Activated CD4-positive, alpha-beta memory T cell treated with anti-CD3 and anti-CD28 coated beads for 36 hours (primary cell): Measurements from ENCODE around the gene RHBDL1. TPM values are rescaled to one million over a fixed set of nuclear protein-coding genes. Genes with fewer than 3 reads are reported as not detected.

ENCODE experiments used
- CTCF ChIA-PET: fragments of 350-600 bp; sonication (Branson Sonifier 250); formaldehyde crosslinking; loops from one replicate; lab custom pipeline; 2021; ENCODE audit warnings: antibody characterized with exemption, inconsistent platforms; lab: Charles Lee
- POLR2A ChIA-PET: fragments of 350-600 bp; sonication (Branson Sonifier 250); formaldehyde crosslinking; loops from one replicate; lab custom pipeline; 2021; ENCODE audit warnings: antibody characterized with exemption; lab: Charles Lee
- DNase-seq: peaks from one replicate; pipeline ENCODE4 v3.0.0-alpha.2; 2020
- H3K27ac Mint-ChIP-seq: one replicate; pipeline ENCODE4 v1.8.0; 2021; ENCODE audit warnings: mixed read lengths
- H3K27me3 Mint-ChIP-seq: one replicate; pipeline ENCODE4 v1.8.0; 2021; ENCODE audit warnings: mixed read lengths
- H3K36me3 Mint-ChIP-seq: one replicate; pipeline ENCODE4 v1.8.0; 2021; ENCODE audit warnings: mixed read lengths
- H3K4me1 Mint-ChIP-seq: one replicate; pipeline ENCODE4 v1.8.0; 2021; ENCODE audit warnings: low read depth, mixed read lengths
- H3K4me3 Mint-ChIP-seq: one replicate; pipeline ENCODE4 v1.8.0; 2021; ENCODE audit warnings: mild to moderate bottlenecking, mixed read lengths
- H3K9me3 Mint-ChIP-seq: one replicate; pipeline ENCODE4 v1.8.0; 2021; ENCODE audit warnings: mixed read lengths
- intact Hi-C: fragments of 100-400 bp; cut with micrococcal nuclease; formaldehyde crosslinking; loops from one replicate; pipeline ENCODE4 v1.15.1; 2023
- total RNA-seq, 2 experiments: library from RNA; stranded (reverse); gene quantifications; one replicate each; pipeline ENCODE4 v1.2.3, GENCODE V29; 2021

RHBDL1 gene
- total RNA-seq, 2 experiments from 2014 or later, result 0.57 to 0.82 TPM

DNA sequence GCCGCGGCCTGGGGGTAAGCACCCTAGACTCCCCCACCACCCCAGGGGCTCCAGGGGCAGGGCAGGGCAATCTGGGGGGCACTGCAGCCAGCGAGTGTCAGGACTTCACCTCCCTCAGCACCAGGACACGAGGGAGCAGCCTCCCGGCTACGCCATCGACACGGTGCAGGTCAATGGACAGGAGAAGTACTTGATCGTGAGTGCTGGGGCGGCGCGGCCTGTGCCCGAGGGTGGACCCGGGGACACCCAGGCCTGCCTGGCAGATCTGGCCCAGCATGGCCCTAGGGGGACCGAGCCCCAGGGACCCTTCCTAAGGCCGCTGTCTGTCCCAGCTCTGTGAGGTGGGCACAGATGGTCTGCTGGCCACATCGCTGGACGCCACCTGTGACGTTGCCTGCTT is 3.1 kb upstream of the RHBDL1 start:
- Mint-ChIP-seq H3K9me3 (no peaks in the 10 kb centered on the region), H3K27me3 (no peaks in the 10 kb centered on the region), H3K27ac (no peak overlapping the region), H3K4me1 (peaks cover 15% of the 10 kb centered on the region), H3K36me3 (peaks cover 12% of the 10 kb centered on the region), H3K4me3 (no peak overlapping the region)
- POLR2A ChIA-PET, result no interaction called here
- intact Hi-C loops, result no loop called here
- CTCF ChIA-PET, result no interaction called here
- no peak for DNase-seq

DNA sequence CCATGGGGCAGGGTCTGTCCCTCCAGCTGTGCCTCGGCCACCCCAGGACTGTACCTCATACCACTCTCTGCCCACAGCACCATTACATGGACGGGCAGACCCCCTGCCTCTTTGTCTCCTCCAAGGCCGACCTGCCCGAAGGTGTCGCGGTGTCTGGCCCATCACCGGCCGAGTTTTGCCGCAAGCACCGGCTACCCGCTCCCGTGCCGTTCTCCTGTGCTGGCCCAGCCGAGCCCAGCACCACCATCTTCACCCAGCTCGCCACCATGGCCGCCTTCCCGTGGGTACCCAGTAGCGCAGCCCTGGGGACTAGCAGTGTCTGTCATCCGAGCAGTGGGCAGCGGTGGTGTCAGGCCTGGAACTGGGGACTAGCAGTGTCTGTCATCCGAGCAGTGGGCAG is 2.6 kb upstream of the RHBDL1 start:
- POLR2A ChIA-PET, result no interaction called here

DNA sequence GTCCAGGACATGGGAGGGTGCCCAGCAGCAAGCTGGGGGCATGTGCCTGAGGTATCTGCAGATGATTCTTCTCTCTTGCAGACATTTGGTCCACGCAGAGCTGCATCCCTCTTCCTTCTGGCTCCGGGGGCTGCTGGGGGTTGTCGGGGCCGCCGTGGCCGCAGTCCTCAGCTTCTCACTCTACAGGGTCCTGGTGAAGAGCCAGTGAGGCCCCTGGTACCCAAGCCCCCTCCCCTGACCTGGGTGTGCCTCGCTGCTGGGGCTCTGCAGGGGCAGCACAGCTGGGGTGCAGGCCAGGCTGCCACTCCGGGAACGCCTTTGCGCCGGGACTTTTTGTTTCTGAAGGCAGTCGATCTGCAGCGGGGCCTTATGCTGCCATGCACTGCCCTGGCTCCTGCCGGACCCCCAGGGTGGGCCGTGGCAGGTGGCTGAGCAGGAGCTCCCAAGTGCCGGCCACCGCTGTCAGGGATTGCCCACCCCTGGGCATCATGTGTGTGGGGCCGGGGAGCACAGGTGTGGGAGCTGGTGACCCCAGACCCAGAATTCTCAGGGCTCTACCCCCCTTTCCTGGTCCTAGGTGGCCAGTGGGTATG is 2.0 kb upstream of the RHBDL1 start:
- CTCF ChIA-PET, result no interaction called here
- peaks cover 10% of the 10 kb centered on the region for H3K4me1 Mint-ChIP-seq
- intact Hi-C loops, result no loop called here
- no peak for DNase-seq
- POLR2A ChIA-PET, result no interaction called here
- peaks cover 12% of the 10 kb centered on the region for H3K36me3 Mint-ChIP-seq
- no peaks in the 10 kb centered on the region for H3K27me3 Mint-ChIP-seq
- H3K27ac Mint-ChIP-seq, result no peak overlapping the region
- H3K9me3 Mint-ChIP-seq, result no peaks in the 10 kb centered on the region
- H3K4me3 Mint-ChIP-seq, result no peak overlapping the region

More for the DNA sequence above, 2.6 kb upstream of the RHBDL1 start:
- no peak for DNase-seq
- Mint-ChIP-seq H3K27me3 (no peaks in the 10 kb centered on the region), H3K4me3 (peak overlapping the region; percentile 9), H3K9me3 (no peaks in the 10 kb centered on the region), H3K4me1 (peaks cover 10% of the 10 kb centered on the region), H3K36me3 (peaks cover 12% of the 10 kb centered on the region), H3K27ac (no peak overlapping the region)
- CTCF ChIA-PET, result no interaction called here
- intact Hi-C loops, result no loop called here

DNA sequence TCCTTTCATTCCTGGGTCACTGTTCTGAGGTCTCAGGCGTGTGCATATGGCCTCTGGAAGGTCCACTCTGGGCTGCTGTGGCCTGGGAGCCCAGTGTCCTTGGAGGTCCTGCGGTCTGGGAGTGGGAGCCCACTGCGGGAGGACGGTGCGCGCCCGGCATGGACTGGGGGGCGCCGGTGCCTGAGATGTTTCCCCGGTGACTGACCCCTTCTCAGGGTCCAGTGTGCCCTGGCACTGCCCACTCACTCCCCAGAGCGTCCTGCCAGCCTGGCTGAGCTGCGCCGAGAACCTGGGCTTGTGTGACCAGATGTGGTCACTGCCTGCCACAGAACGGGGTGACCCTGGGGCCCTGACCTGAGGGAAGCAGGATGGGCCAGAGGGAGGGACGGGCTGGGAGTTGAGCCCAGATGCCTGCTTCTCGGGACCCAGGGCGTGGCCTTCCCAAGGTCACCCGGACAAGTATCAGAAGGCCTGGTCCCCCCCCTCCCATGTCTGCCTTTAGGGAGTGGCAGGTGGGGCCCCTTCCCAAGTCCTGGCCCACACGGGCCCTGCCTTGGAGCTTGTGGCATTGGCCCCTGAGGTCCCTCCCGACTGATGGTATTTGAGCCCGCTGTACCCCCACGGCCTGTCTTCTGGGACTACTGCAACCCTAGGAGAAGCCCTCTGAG is 1.1 kb upstream of the RHBDL1 start:
- Mint-ChIP-seq H3K4me1 (peaks cover 11% of the 10 kb centered on the region), H3K9me3 (no peaks in the 10 kb centered on the region), H3K36me3 (peaks cover 12% of the 10 kb centered on the region), H3K27ac (no peak overlapping the region), H3K4me3 (no peak overlapping the region), H3K27me3 (no peaks in the 10 kb centered on the region)
- POLR2A ChIA-PET, result interaction anchor here (0.6 kb wide), 1 partner anchor 41 kb away, joined by 3 read pairs; the partner anchor contains the start of gene METRN
- CTCF ChIA-PET, result no interaction called here
- intact Hi-C loops, result no loop called here
- DNase-seq, result no peak

DNA sequence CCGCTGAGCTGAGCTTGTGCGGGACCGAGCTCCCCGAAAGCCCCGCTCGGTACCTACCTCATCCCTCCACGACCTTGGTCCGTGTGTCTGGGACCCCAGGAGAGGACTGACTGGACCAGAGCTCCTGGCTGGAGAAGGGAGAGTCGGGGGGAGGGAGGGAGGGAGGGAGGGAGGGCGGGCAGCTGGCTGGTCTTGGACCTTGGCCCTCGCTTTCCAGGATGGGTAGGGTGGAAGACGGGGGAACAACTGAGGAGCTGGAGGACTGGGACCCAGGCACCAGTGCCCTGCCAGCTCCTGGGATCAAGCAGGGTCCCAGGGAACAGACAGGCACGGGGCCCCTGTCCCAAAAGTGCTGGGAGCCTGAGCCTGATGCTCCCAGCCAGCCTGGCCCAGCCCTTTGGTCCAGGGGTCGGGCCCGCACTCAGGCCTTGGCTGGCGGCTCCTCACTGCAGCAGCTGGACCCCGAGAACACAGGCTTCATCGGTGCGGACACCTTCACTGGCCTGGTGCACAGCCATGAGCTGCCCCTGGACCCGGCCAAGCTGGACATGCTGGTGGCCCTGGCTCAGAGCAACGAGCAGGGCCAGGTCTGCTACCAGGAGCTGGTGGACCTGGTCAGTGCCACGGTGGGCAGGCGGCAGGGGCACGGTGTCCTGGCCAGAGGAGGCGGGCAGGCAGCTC is 553 bp downstream of the RHBDL1 start:
- ChIA-PET POLR2A (interaction anchor here (1.1 to 1.3 kb wide), 3 partner anchors 8 to 88 kb away, joined by 3 read pairs; partner anchors contain the start of gene JMJD8), CTCF (interaction anchor here (1.1 kb wide), 1 partner anchor 10 kb away, joined by 3 read pairs; no protein-coding TSS in a partner anchor)
- H3K27ac Mint-ChIP-seq, result no peak overlapping the region
- intact Hi-C loops, result no loop called here
- H3K9me3 Mint-ChIP-seq, result no peaks in the 10 kb centered on the region
- peaks cover 7% of the 10 kb centered on the region for H3K36me3 Mint-ChIP-seq
- DNase-seq, result no peak
- H3K4me1 Mint-ChIP-seq, result peaks cover 15% of the 10 kb centered on the region
- H3K4me3 Mint-ChIP-seq, result no peak overlapping the region
- H3K27me3 Mint-ChIP-seq, result no peaks in the 10 kb centered on the region

DNA sequence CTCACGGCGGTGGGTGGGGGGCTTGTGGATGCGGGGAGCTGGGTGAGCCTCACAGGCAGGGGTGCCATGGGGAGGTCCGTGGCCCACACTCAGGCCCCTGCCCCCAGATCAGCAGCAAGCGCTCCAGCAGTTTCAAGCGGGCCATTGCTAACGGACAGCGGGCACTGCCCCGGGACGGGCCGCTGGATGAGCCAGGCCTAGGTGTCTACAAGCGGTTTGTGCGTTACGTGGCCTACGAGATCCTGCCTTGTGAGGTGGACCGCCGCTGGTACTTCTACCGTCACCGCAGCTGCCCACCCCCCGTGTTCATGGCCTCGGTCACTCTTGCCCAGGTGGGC is 1.1 kb downstream of the RHBDL1 start:
- intact Hi-C loops, result no loop called here
- DNase-seq, result no peak
- H3K36me3 Mint-ChIP-seq, result peaks cover 8% of the 10 kb centered on the region
- H3K27me3 Mint-ChIP-seq, result no peaks in the 10 kb centered on the region
- no peaks in the 10 kb centered on the region for H3K9me3 Mint-ChIP-seq
- H3K4me3 Mint-ChIP-seq, result no peak overlapping the region
- H3K27ac Mint-ChIP-seq, result no peak overlapping the region
- peaks cover 20% of the 10 kb centered on the region for H3K4me1 Mint-ChIP-seq
- CTCF ChIA-PET, result interaction anchor here (1.1 kb wide), 1 partner anchor 10 kb away, joined by 3 read pairs; no protein-coding TSS in a partner anchor
- POLR2A ChIA-PET, result interaction anchor here (1.3 kb wide), 1 partner anchor 88 kb away, joined by 3 read pairs; no protein-coding TSS in a partner anchor

DNA sequence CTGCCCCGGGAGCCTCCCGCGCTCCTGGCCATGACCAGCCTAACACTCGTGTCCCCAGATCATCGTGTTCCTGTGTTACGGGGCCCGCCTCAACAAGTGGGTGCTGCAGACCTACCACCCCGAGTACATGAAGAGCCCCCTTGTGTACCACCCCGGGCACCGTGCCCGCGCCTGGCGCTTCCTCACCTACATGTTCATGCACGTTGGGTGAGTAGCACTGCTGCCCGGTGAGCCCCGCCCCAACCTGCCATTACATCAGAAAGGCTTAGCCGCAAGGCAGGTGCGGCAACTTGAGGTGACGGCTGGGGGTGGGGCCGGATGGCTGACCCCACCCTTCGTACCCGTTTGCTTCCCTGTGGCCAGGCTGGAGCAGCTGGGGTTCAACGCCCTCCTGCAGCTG is 1.4 kb downstream of the RHBDL1 start:
- intact Hi-C loops, result no loop called here
- no peak overlapping the region for H3K4me3 Mint-ChIP-seq
- H3K27ac Mint-ChIP-seq, result no peak overlapping the region
- ChIA-PET CTCF (interaction anchor here (1.1 kb wide), 1 partner anchor 9 kb away, joined by 3 read pairs; no protein-coding TSS in a partner anchor), POLR2A (no interaction called here)
- no peak for DNase-seq
- H3K27me3 Mint-ChIP-seq, result no peaks in the 10 kb centered on the region
- no peaks in the 10 kb centered on the region for H3K9me3 Mint-ChIP-seq
- H3K36me3 Mint-ChIP-seq, result peaks cover 11% of the 10 kb centered on the region
- peaks cover 24% of the 10 kb centered on the region for H3K4me1 Mint-ChIP-seq

DNA sequence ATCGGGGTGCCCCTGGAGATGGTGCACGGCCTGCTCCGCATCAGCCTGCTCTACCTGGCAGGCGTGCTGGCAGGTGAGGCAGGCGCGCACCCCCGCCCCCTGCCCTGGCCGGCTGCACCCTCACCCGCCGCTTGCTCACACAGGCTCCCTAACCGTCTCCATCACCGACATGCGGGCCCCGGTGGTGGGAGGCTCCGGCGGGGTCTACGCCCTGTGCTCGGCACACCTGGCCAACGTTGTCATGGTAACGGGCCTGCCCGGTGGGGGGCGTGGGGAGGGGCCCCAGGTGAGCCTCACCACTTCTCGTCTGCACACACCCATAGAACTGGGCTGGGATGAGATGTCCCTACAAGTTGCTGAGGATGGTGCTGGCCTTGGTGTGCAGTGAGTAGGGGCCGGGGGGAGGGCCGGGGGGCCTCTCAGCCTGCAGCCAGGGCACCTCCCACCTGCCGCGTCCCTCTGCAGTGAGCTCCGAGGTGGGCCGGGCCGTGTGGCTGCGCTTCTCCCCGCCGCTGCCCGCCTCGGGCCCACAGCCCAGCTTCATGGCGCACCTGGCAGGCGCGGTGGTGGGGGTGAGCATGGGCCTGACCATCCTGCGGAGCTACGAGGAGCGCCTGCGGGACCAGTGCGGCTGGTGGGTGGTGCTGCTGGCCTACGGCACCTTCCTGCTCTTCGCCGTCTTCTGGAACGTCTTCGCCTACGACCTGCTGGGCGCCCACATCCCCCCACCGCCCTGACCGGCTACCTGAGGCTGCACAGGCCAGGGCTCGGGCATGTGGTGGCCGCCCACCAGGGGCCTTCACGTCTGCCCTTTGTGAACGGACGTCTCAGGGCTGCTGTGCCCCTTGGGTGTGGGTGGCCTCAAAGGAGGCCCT is 2.1 kb downstream of the RHBDL1 start:
- Mint-ChIP-seq H3K4me1 (peaks cover 31% of the 10 kb centered on the region), H3K27me3 (no peaks in the 10 kb centered on the region), H3K4me3 (no peak overlapping the region), H3K36me3 (peaks cover 16% of the 10 kb centered on the region), H3K27ac (no peak overlapping the region), H3K9me3 (no peaks in the 10 kb centered on the region)
- POLR2A ChIA-PET, result no interaction called here
- CTCF ChIA-PET, result no interaction called here
- DNase-seq, result no peak
- intact Hi-C loops, result no loop called here

DNA sequence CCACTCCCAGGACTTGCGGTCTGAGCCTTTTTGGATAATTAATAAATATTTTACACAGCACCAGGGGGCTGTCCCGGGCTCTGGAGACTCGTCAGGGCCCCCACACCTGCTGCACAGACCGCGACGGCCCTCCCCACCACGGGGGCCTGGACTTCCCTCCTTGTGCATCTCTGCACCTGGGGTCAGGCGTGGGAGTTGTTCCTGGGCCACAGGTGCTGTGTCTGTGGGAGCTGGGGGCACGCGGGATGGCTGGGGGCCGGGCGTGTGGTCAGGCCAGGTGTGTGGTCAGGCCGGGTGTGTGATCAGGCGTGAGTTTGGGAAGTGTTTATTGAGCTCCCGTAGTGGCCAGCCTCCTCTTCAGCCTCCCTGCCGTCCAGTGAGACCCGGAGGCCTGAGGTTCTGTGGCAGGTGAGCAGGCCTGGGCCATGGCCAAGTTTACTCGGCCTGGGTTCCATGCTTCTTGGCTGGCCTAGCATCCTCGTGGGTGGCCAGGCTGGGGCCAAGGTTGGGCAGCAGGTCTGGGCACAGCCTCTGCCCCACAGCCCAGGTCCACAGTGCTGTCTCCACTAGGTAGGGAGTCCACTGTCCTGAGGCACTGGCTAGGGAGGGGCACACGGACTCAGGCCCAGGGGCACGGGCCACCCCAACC is 2.9 kb downstream of the RHBDL1 start:
- no peak overlapping the region for H3K4me3 Mint-ChIP-seq

DNA sequence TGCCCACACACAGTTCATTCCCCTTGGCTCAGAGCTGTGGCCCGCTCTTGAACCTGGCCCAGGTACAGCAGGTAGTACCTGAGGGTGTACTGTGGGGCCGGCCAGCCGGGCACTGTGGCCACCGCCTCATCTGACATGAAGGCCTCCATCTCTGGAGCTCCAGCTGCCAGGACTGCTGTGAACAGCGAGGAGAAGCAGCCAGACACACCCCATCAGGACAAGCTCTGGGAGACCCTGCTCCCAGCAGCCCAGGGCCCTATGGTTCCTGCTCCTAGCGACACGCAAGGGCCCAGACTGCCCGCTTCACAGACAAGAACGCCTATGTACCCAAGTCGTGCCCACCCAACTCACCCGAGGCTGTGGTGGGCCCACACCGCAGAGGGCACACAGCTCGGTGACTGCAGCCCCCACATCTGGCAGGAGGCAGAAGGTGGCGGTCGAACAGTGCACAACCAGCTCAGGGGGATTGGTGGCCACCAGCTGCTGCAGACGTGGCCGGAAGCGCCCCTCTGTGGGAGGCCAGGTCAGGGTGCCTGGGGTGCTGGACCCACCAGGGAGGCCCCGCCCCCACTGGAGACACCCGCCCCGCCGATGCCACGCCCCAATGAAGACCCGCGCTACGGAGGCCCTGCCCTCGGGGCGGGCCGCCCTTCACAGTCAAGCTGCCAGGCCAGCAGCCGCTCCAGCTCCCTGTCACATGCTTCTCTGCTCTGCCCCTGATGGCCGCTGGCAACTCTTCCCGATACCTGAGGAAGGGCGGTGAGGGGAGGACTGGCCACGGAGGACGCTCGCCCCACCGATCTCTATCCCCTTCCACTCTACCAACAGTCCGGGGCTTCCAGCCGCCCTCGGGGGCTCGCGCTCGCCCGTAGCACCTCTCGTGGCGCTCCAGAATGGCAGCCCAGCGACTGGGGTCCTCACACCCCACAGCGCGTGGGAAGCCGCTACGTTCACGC is 3.7 kb downstream of the RHBDL1 start:
- peak; percentile 65 for DNase-seq
- CTCF ChIA-PET, result interaction anchor here (1.1 kb wide), 1 partner anchor 37 kb away, joined by 3 read pairs; no protein-coding TSS in a partner anchor
- H3K4me1 Mint-ChIP-seq, result peaks cover 37% of the 10 kb centered on the region
- H3K27me3 Mint-ChIP-seq, result no peaks in the 10 kb centered on the region
- H3K27ac Mint-ChIP-seq, result peak overlapping the region; percentile 57
- POLR2A ChIA-PET, result interaction anchor here (1.7 to 2.2 kb wide), 2 partner anchors 16 to 31 kb away, joined by 5 to 8 read pairs; no protein-coding TSS in a partner anchor
- H3K9me3 Mint-ChIP-seq, result no peaks in the 10 kb centered on the region
- H3K36me3 Mint-ChIP-seq, result peaks cover 16% of the 10 kb centered on the region
- intact Hi-C loops, result no loop called here
- peak overlapping the region; percentile 68 for H3K4me3 Mint-ChIP-seq

More for the DNA sequence above, 2.9 kb downstream of the RHBDL1 start:
- intact Hi-C loops, result no loop called here
- no peak overlapping the region for H3K27ac Mint-ChIP-seq
- POLR2A ChIA-PET, result no interaction called here
- peaks cover 37% of the 10 kb centered on the region for H3K4me1 Mint-ChIP-seq
- CTCF ChIA-PET, result no interaction called here
- no peaks in the 10 kb centered on the region for H3K9me3 Mint-ChIP-seq
- DNase-seq, result no peak
- H3K36me3 Mint-ChIP-seq, result peaks cover 15% of the 10 kb centered on the region
- H3K27me3 Mint-ChIP-seq, result no peaks in the 10 kb centered on the region
